Mesenchymal stem cell (in vitro differentiated cells and primary cell): ENCODE measurements around the gene ELFN2.
A peak's percentile ranks its signal among the peaks of the same experiment; 100 is the strongest.

Source experiments
- DNase-seq: peaks from one replicate; pipeline ENCODE4 v3.0.0-alpha.2; 2013
- H2AFZ ChIP-seq: one replicate; pipeline ENCODE4 v1.6.1; 2013; ENCODE audit warnings: low read depth, mild to moderate bottlenecking, control low read depth, inconsistent platforms, low read length, moderate library complexity
- H2AK5ac ChIP-seq: 2 replicates; pipeline ENCODE4 v1.6.1; 2013; ENCODE audit warnings: low read length, moderate library complexity, mild to moderate bottlenecking, inconsistent platforms; ENCODE audit not compliant: severe bottlenecking
- H2BK120ac ChIP-seq: one replicate; pipeline ENCODE4 v1.6.1; 2013; ENCODE audit warnings: low read depth, mild to moderate bottlenecking, inconsistent platforms, low read length, moderate library complexity
- H2BK12ac ChIP-seq, 2 experiments: one replicate each; pipeline ENCODE4 v1.6.1; 2013; ENCODE audit warnings: inconsistent platforms in 2 of 2, low read length in 2 of 2, mild to moderate bottlenecking in 2 of 2, moderate library complexity in 2 of 2, control low read depth in 1 of 2
- H2BK15ac ChIP-seq: one replicate; pipeline ENCODE4 v1.6.1; 2013; ENCODE audit warnings: mild to moderate bottlenecking, low read depth, inconsistent platforms; ENCODE audit not compliant: poor library complexity, severe bottlenecking
- H2BK5ac ChIP-seq: 2 replicates; pipeline ENCODE4 v1.6.1; 2013; ENCODE audit warnings: low read depth, mild to moderate bottlenecking, low read length, control low read depth, inconsistent platforms; ENCODE audit not compliant: poor library complexity, severe bottlenecking
- H3K14ac ChIP-seq, 2 experiments: one replicate each; pipeline ENCODE4 v1.6.1; 2013; ENCODE audit warnings: inconsistent platforms in 2 of 2, low read length in 2 of 2, control low read depth in 1 of 2, mild to moderate bottlenecking in 1 of 2, moderate library complexity in 1 of 2
- H3K18ac ChIP-seq, 2 experiments: one replicate each; pipeline ENCODE4 v1.6.1; 2013; ENCODE audit warnings: inconsistent platforms in 2 of 2, low read length in 2 of 2, control low read depth in 1 of 2, low read depth in 1 of 2, mild to moderate bottlenecking in 1 of 2
- H3K23ac ChIP-seq, 2 experiments: one replicate each; pipeline ENCODE4 v1.6.1; 2013; ENCODE audit warnings: inconsistent platforms in 2 of 2, low read length in 2 of 2, mild to moderate bottlenecking in 2 of 2, moderate library complexity in 2 of 2, control low read depth in 1 of 2
- H3K27ac ChIP-seq: 2 replicates; pipeline ENCODE4 v1.5.1; 2013; ENCODE audit warnings: mild to moderate bottlenecking, moderate library complexity, low read length, control low read depth, inconsistent platforms; ENCODE audit not compliant: poor library complexity, severe bottlenecking
- H3K27me3 ChIP-seq, 2 experiments: 2 replicates each; pipeline versions ENCODE4 v1.6.1 to v1.7.0; 2013; ENCODE audit warnings: low read length in 2 of 2, mild to moderate bottlenecking in 2 of 2, moderate library complexity in 2 of 2, control low read depth in 1 of 2, inconsistent platforms in 1 of 2; ENCODE audit not compliant: control insufficient read depth in 1 of 2, insufficient read depth in 1 of 2
- H3K36me3 ChIP-seq, 2 experiments: 2 replicates each; pipeline versions ENCODE4 v1.6.1 to v1.7.0; 2013; ENCODE audit warnings: low read length in 2 of 2, control low read depth in 1 of 2, inconsistent platforms in 1 of 2, low read depth in 1 of 2, mild to moderate bottlenecking in 1 of 2; ENCODE audit not compliant: insufficient read depth in 2 of 2, control insufficient read depth in 1 of 2
- H3K4ac ChIP-seq, 2 experiments: one replicate each; pipeline ENCODE4 v1.6.1; 2013; ENCODE audit warnings: inconsistent platforms in 2 of 2, low read length in 2 of 2, mild to moderate bottlenecking in 2 of 2, moderate library complexity in 2 of 2, control low read depth in 1 of 2, low read depth in 1 of 2
- H3K4me1 ChIP-seq: 2 replicates; pipeline ENCODE4 v1.6.1; 2013; ENCODE audit warnings: low read depth, low read length, control low read depth; ENCODE audit not compliant: control insufficient read depth, insufficient read depth
- H3K4me2 ChIP-seq: 2 replicates; pipeline ENCODE4 v1.6.1; 2013; ENCODE audit warnings: low read length, mild to moderate bottlenecking, inconsistent platforms; ENCODE audit not compliant: poor library complexity, severe bottlenecking
- H3K4me3 ChIP-seq, 2 experiments: 2 replicates each; pipeline versions ENCODE4 v1.5.1 to v1.7.0; 2013; ENCODE audit warnings: low read length in 2 of 2, mild to moderate bottlenecking in 2 of 2, control low read depth in 1 of 2, low read depth in 1 of 2; ENCODE audit not compliant: insufficient read depth in 1 of 2
- H3K79me1 ChIP-seq: replicated peaks from 2 replicates; pipeline ENCODE4 v1.6.1; 2013; ENCODE audit warnings: mild to moderate bottlenecking, control low read depth, low read length, inconsistent platforms; ENCODE audit not compliant: poor library complexity, severe bottlenecking
- H3K9ac ChIP-seq: 2 replicates; pipeline ENCODE4 v1.7.0; 2013; ENCODE audit warnings: mild to moderate bottlenecking, low read length, moderate library complexity
- H3K9me3 ChIP-seq: 2 replicates; pipeline ENCODE4 v1.7.0; 2013; ENCODE audit warnings: mild to moderate bottlenecking, low read length; ENCODE audit not compliant: control insufficient read depth
- H4K8ac ChIP-seq: one replicate; pipeline ENCODE4 v1.6.1; 2013; ENCODE audit warnings: inconsistent platforms, mild to moderate bottlenecking, low read length, moderate library complexity
- H4K91ac ChIP-seq: one replicate; pipeline ENCODE4 v1.6.1; 2013; ENCODE audit warnings: mild to moderate bottlenecking, low read length, inconsistent platforms
- WGBS: methylation state at CpG from one replicate; pipeline ENCODE4 v1.1.7; 2013; ENCODE audit warnings: mixed read lengths; 5-methylcytosine and 5-hydroxymethylcytosine counted together

ELFN2 gene

GRCh38 chr22:37340331-37341262 lies 86.7 kb downstream of the ELFN2 start:
- Histone ChIP-seq H3K79me1 (no peaks in the 10 kb centered on the region), H3K27ac (no peak overlapping the region), H3K4me1 (peaks cover 33% of the 10 kb centered on the region), H3K4ac (no peak overlapping the region), H3K4me2 (no peak overlapping the region), H4K8ac (no peak overlapping the region), H2BK5ac (no peak overlapping the region), H3K18ac (no peak overlapping the region), H2AFZ (no peak overlapping the region), H3K23ac (no peak overlapping the region), H2BK15ac (no peak overlapping the region), H3K4me3 (no peak overlapping the region), H3K9me3 (no peaks in the 10 kb centered on the region), H3K14ac (no peak overlapping the region), H4K91ac (peak overlapping the region; percentile 5), H3K36me3 (peaks cover 0 to 3% of the 10 kb centered on the region in 2 experiments), H2BK12ac (no peak overlapping the region), H3K27me3 (peaks cover 0 to 52% of the 10 kb centered on the region in 2 experiments), H3K9ac (no peak overlapping the region), H2BK120ac (no peak overlapping the region), H2AK5ac (no peak overlapping the region)
- 54% methylated on average over 23 of the region's 24 CpGs for WGBS
- DNase-seq = no peak

- H3K27ac ChIP-seq = no peak overlapping the region
- H3K14ac ChIP-seq = no peak overlapping the region
- H2BK15ac ChIP-seq = no peak overlapping the region
- no peak overlapping the region for H3K4ac ChIP-seq
- H2BK5ac ChIP-seq = no peak overlapping the region
- WGBS = 90% methylated on average over 10 of the region's 10 CpGs
- no peak overlapping the region for H2BK12ac ChIP-seq
- no peak overlapping the region for H2AFZ ChIP-seq
- no peak overlapping the region for H3K18ac ChIP-seq
- no peak overlapping the region for H3K9ac ChIP-seq
- H3K4me2 ChIP-seq = no peak overlapping the region
- no peak overlapping the region for H4K8ac ChIP-seq
- no peaks in the 10 kb centered on the region for H3K9me3 ChIP-seq
- peak overlapping the region; percentile 27 for H2AK5ac ChIP-seq
- no peak overlapping the region for H3K4me3 ChIP-seq
- H3K23ac ChIP-seq = no peak overlapping the region
- no peak for DNase-seq
- H3K4me1 ChIP-seq = peaks cover 37% of the 10 kb centered on the region
- no peak overlapping the region for H2BK120ac ChIP-seq
- no peak overlapping the region for H4K91ac ChIP-seq
- peaks cover 0 to 3% of the 10 kb centered on the region in 2 experiments for H3K36me3 ChIP-seq
- H3K79me1 ChIP-seq = no peaks in the 10 kb centered on the region
- peaks cover 0 to 66% of the 10 kb centered on the region in 2 experiments for H3K27me3 ChIP-seq
Observed at GRCh38 chr22:37338539-37339246, 88.6 kb downstream of the ELFN2 start.

GRCh38 chr22:37337204-37337943 lies 89.9 kb downstream of the ELFN2 start:
- no peak overlapping the region for H4K8ac ChIP-seq
- H3K4me2 ChIP-seq = no peak overlapping the region
- WGBS = 72% methylated on average over 8 of the region's 8 CpGs

More at GRCh38 chr22:37337204-37337943, 89.9 kb downstream of the ELFN2 start:
- Histone ChIP-seq H3K36me3 (peaks cover 0 to 3% of the 10 kb centered on the region in 2 experiments), H2BK5ac (no peak overlapping the region), H3K23ac (no peak overlapping the region), H2BK12ac (peak overlapping the region in 1 of 2 experiments; percentile 16), H2BK15ac (no peak overlapping the region), H2BK120ac (no peak overlapping the region), H2AFZ (no peak overlapping the region), H2AK5ac (peak overlapping the region; percentile 56), H3K14ac (no peak overlapping the region), H3K9me3 (no peaks in the 10 kb centered on the region), H4K91ac (no peak overlapping the region), H3K27ac (peak overlapping the region; percentile 7), H3K4me3 (no peak overlapping the region), H3K27me3 (peaks cover 0 to 71% of the 10 kb centered on the region in 2 experiments), H3K9ac (no peak overlapping the region), H3K4me1 (peaks cover 40% of the 10 kb centered on the region), H3K4ac (no peak overlapping the region), H3K18ac (no peak overlapping the region), H3K79me1 (no peaks in the 10 kb centered on the region)
- DNase-seq = peak; percentile 57
